Activated CD4-positive, alpha-beta memory T cell treated with anti-CD3 and anti-CD28 coated beads for 36 hours (primary cell): ENCODE results near the gene EDIL3. TPM values are rescaled to one million over a fixed set of nuclear protein-coding genes. Genes with fewer than 3 reads are reported as not detected.

ENCODE experiments used
- CTCF ChIA-PET: fragments of 350-600 bp; sonication (Branson Sonifier 250); formaldehyde crosslinking; loops from one replicate; lab custom pipeline; 2021; ENCODE audit warnings: antibody characterized with exemption, inconsistent platforms; lab: Charles Lee
- POLR2A ChIA-PET: fragments of 350-600 bp; sonication (Branson Sonifier 250); formaldehyde crosslinking; loops from one replicate; lab custom pipeline; 2021; ENCODE audit warnings: antibody characterized with exemption; lab: Charles Lee
- DNase-seq: peaks from one replicate; pipeline ENCODE4 v3.0.0-alpha.2; 2020
- H3K27ac Mint-ChIP-seq: one replicate; pipeline ENCODE4 v1.8.0; 2021; ENCODE audit warnings: mixed read lengths
- H3K27me3 Mint-ChIP-seq: one replicate; pipeline ENCODE4 v1.8.0; 2021; ENCODE audit warnings: mixed read lengths
- H3K36me3 Mint-ChIP-seq: one replicate; pipeline ENCODE4 v1.8.0; 2021; ENCODE audit warnings: mixed read lengths
- H3K4me1 Mint-ChIP-seq: one replicate; pipeline ENCODE4 v1.8.0; 2021; ENCODE audit warnings: low read depth, mixed read lengths
- H3K4me3 Mint-ChIP-seq: one replicate; pipeline ENCODE4 v1.8.0; 2021; ENCODE audit warnings: mild to moderate bottlenecking, mixed read lengths
- H3K9me3 Mint-ChIP-seq: one replicate; pipeline ENCODE4 v1.8.0; 2021; ENCODE audit warnings: mixed read lengths
- intact Hi-C: fragments of 100-400 bp; cut with micrococcal nuclease; formaldehyde crosslinking; loops from one replicate; pipeline ENCODE4 v1.15.1; 2023
- total RNA-seq, 2 experiments: library from RNA; stranded (reverse); gene quantifications; one replicate each; pipeline ENCODE4 v1.2.3, GENCODE V29; 2021

Gene EDIL3
- total RNA-seq, 2 experiments from 2014 or later: not detected

GRCh38 chr5:83973925-83974815, 410.5 kb downstream of the EDIL3 start:
- no peaks in the 10 kb centered on the region for H3K9me3 Mint-ChIP-seq

GRCh38 chr5:83972909-83973308, 411.8 kb downstream of the EDIL3 start:
- Mint-ChIP-seq H3K4me3 (no peak overlapping the region), H3K9me3 (no peaks in the 10 kb centered on the region), H3K36me3 (no peaks in the 10 kb centered on the region), H3K27me3 (no peaks in the 10 kb centered on the region), H3K4me1 (no peaks in the 10 kb centered on the region), H3K27ac (no peak overlapping the region)
- intact Hi-C loops: no loop called here
- DNase-seq: no peak
- ChIA-PET POLR2A (no interaction called here), CTCF (no interaction called here)

More at GRCh38 chr5:83973925-83974815, 410.5 kb downstream of the EDIL3 start:
- no peaks in the 10 kb centered on the region for H3K4me1 Mint-ChIP-seq
- H3K36me3 Mint-ChIP-seq: no peaks in the 10 kb centered on the region
- POLR2A ChIA-PET: no interaction called here
- no peak for DNase-seq
- intact Hi-C loops: no loop called here
- CTCF ChIA-PET: no interaction called here
- no peak overlapping the region for H3K4me3 Mint-ChIP-seq
- no peak overlapping the region for H3K27ac Mint-ChIP-seq
- no peaks in the 10 kb centered on the region for H3K27me3 Mint-ChIP-seq

GRCh38 chr5:83972236-83972635, 412.4 kb downstream of the EDIL3 start:
- no peak overlapping the region for H3K4me3 Mint-ChIP-seq
- no peaks in the 10 kb centered on the region for H3K4me1 Mint-ChIP-seq
- H3K27ac Mint-ChIP-seq: no peak overlapping the region
- DNase-seq: no peak
- H3K9me3 Mint-ChIP-seq: no peaks in the 10 kb centered on the region
- POLR2A ChIA-PET: no interaction called here
- H3K36me3 Mint-ChIP-seq: no peaks in the 10 kb centered on the region
- intact Hi-C loops: no loop called here
- CTCF ChIA-PET: no interaction called here
- H3K27me3 Mint-ChIP-seq: no peaks in the 10 kb centered on the region

GRCh38 chr5:83967417-83967816, 417.3 kb downstream of the EDIL3 start:
- Mint-ChIP-seq H3K4me1 (no peaks in the 10 kb centered on the region), H3K9me3 (peaks cover 2% of the 10 kb centered on the region), H3K4me3 (no peak overlapping the region), H3K27ac (no peak overlapping the region), H3K36me3 (no peaks in the 10 kb centered on the region), H3K27me3 (no peaks in the 10 kb centered on the region)
- intact Hi-C loops: no loop called here
- ChIA-PET POLR2A (no interaction called here), CTCF (no interaction called here)
- DNase-seq: no peak

GRCh38 chr5:83965441-83965840, 419.2 kb downstream of the EDIL3 start:
- Mint-ChIP-seq H3K4me1 (no peaks in the 10 kb centered on the region), H3K27me3 (no peaks in the 10 kb centered on the region), H3K4me3 (no peak overlapping the region), H3K36me3 (no peaks in the 10 kb centered on the region), H3K9me3 (peaks cover 2% of the 10 kb centered on the region), H3K27ac (no peak overlapping the region)
- CTCF ChIA-PET: interaction anchor here (0.6 kb wide), 1 partner anchor 254 kb away, joined by 3 read pairs; no protein-coding TSS in a partner anchor
- POLR2A ChIA-PET: no interaction called here
- DNase-seq: no peak
- intact Hi-C loops: no loop called here

GRCh38 chr5:83964271-83964670, 420.4 kb downstream of the EDIL3 start:
- no peak overlapping the region for H3K4me3 Mint-ChIP-seq
- DNase-seq: no peak
- ChIA-PET CTCF (no interaction called here), POLR2A (no interaction called here)
- peaks cover 2% of the 10 kb centered on the region for H3K9me3 Mint-ChIP-seq
- no peaks in the 10 kb centered on the region for H3K4me1 Mint-ChIP-seq
- intact Hi-C loops: no loop called here
- H3K36me3 Mint-ChIP-seq: no peaks in the 10 kb centered on the region
- no peaks in the 10 kb centered on the region for H3K27me3 Mint-ChIP-seq
- no peak overlapping the region for H3K27ac Mint-ChIP-seq

- no peaks in the 10 kb centered on the region for H3K9me3 Mint-ChIP-seq
- no peaks in the 10 kb centered on the region for H3K4me1 Mint-ChIP-seq
- ChIA-PET POLR2A (no interaction called here), CTCF (no interaction called here)
- intact Hi-C loops: no loop called here
- no peak overlapping the region for H3K4me3 Mint-ChIP-seq
- H3K36me3 Mint-ChIP-seq: no peaks in the 10 kb centered on the region
- no peak for DNase-seq
- no peaks in the 10 kb centered on the region for H3K27me3 Mint-ChIP-seq
- no peak overlapping the region for H3K27ac Mint-ChIP-seq
These were observed 427.5 kb downstream of the EDIL3 start for GRCh38 chr5:83957188-83957587.

GRCh38 chr5:83956386-83956785, 428.3 kb downstream of the EDIL3 start:
- Mint-ChIP-seq H3K4me1 (no peaks in the 10 kb centered on the region), H3K4me3 (no peak overlapping the region), H3K27ac (no peak overlapping the region), H3K9me3 (no peaks in the 10 kb centered on the region), H3K36me3 (no peaks in the 10 kb centered on the region), H3K27me3 (no peaks in the 10 kb centered on the region)
- DNase-seq: no peak
- ChIA-PET POLR2A (no interaction called here), CTCF (no interaction called here)
- intact Hi-C loops: no loop called here

- intact Hi-C loops: no loop called here
- POLR2A ChIA-PET: no interaction called here
- Mint-ChIP-seq H3K27ac (no peak overlapping the region), H3K36me3 (no peaks in the 10 kb centered on the region), H3K27me3 (no peaks in the 10 kb centered on the region), H3K4me1 (no peaks in the 10 kb centered on the region), H3K4me3 (no peak overlapping the region), H3K9me3 (no peaks in the 10 kb centered on the region)
- CTCF ChIA-PET: no interaction called here
- DNase-seq: no peak
These were observed 428.8 kb downstream of the EDIL3 start for GRCh38 chr5:83955916-83956315.

GRCh38 chr5:83947763-83948162, 436.9 kb downstream of the EDIL3 start:
- Mint-ChIP-seq H3K27me3 (no peaks in the 10 kb centered on the region), H3K36me3 (no peaks in the 10 kb centered on the region), H3K9me3 (no peaks in the 10 kb centered on the region), H3K4me3 (no peak overlapping the region), H3K27ac (no peak overlapping the region), H3K4me1 (no peaks in the 10 kb centered on the region)
- ChIA-PET CTCF (no interaction called here), POLR2A (no interaction called here)
- no peak for DNase-seq
- intact Hi-C loops: no loop called here

GRCh38 chr5:83946516-83946915, 438.2 kb downstream of the EDIL3 start:
- Mint-ChIP-seq H3K36me3 (no peaks in the 10 kb centered on the region), H3K9me3 (no peaks in the 10 kb centered on the region), H3K27me3 (no peaks in the 10 kb centered on the region), H3K4me1 (no peaks in the 10 kb centered on the region), H3K4me3 (no peak overlapping the region), H3K27ac (no peak overlapping the region)
- DNase-seq: no peak
- ChIA-PET CTCF (no interaction called here), POLR2A (no interaction called here)
- intact Hi-C loops: no loop called here

- intact Hi-C loops: no loop called here
- Mint-ChIP-seq H3K4me3 (no peak overlapping the region), H3K27me3 (no peaks in the 10 kb centered on the region), H3K27ac (no peak overlapping the region), H3K4me1 (no peaks in the 10 kb centered on the region), H3K9me3 (no peaks in the 10 kb centered on the region), H3K36me3 (no peaks in the 10 kb centered on the region)
- DNase-seq: no peak
- CTCF ChIA-PET: no interaction called here
- POLR2A ChIA-PET: no interaction called here
These were observed 442.5 kb downstream of the EDIL3 start for GRCh38 chr5:83942155-83942554.

GRCh38 chr5:83937837-83938236, 446.8 kb downstream of the EDIL3 start:
- CTCF ChIA-PET: no interaction called here
- intact Hi-C loops: no loop called here
- Mint-ChIP-seq H3K4me1 (no peaks in the 10 kb centered on the region), H3K4me3 (no peak overlapping the region), H3K27ac (no peak overlapping the region), H3K9me3 (peaks cover 2% of the 10 kb centered on the region), H3K27me3 (no peaks in the 10 kb centered on the region), H3K36me3 (no peaks in the 10 kb centered on the region)
- DNase-seq: no peak
- POLR2A ChIA-PET: no interaction called here
